ENCODE data around the gene KHDC4.

- no peak for TF ChIP-seq POLR2A (conservative IDR thresholded peaks at IDR 0.05)
- TF ChIP-seq ID3 (CRISPR knock-in tag; IDR thresholded peaks at IDR 0.05): no peak
- TF ChIP-seq ID3 (tag; IDR thresholded peaks at IDR 0.05): no peak
- no peak for TF ChIP-seq SP1 (CRISPR knock-in tag; IDR thresholded peaks at IDR 0.05)
- TF ChIP-seq ZNF589 (CRISPR knock-in tag; IDR thresholded peaks at IDR 0.05; ENCODE audit: low read depth): no peak
- no peak for TF ChIP-seq TCF7 (IDR thresholded peaks at IDR 0.05; ENCODE audit: borderline replicate concordance)
- TF ChIP-seq MAX (CRISPR knock-in tag; IDR thresholded peaks at IDR 0.05): no peak
- no peak for TF ChIP-seq THAP7 (CRISPR knock-in tag; IDR thresholded peaks at IDR 0.05)
- TF ChIP-seq HMGXB4 (CRISPR knock-in tag; IDR thresholded peaks at IDR 0.05): no peak
- no peak for TF ChIP-seq ZNF253 (CRISPR knock-in tag; conservative IDR thresholded peaks at IDR 0.05)
- no peak for TF ChIP-seq RNF2 (IDR thresholded peaks at IDR 0.05)
- no peak for TF ChIP-seq MEF2A (IDR thresholded peaks at IDR 0.05; ENCODE audit: control insufficient read depth, low read depth, low read length)
- TF ChIP-seq CTCF (IDR thresholded peaks at IDR 0.05 in 2 of 3, conservative IDR thresholded peaks at IDR 0.05 in 1 of 3; ENCODE audit: insufficient read depth in 2 of 3, low read depth in 1 of 3, low read length in 3 of 3): no peak
- TF ChIP-seq TFAM (CRISPR knock-in tag; conservative IDR thresholded peaks at IDR 0.05): no peak
- TF ChIP-seq HCFC1 (IDR thresholded peaks at IDR 0.05; ENCODE audit: low read depth, low read length): no peak
Measured at GRCh38 chr1:155909894-155910293, 24.3 kb downstream of the KHDC4 start.

Data from K562 (cell line).